HCT116 (cell line): ENCODE results near the gene SLC37A3. TPM values are rescaled to one million over a fixed set of nuclear protein-coding genes. Genes with fewer than 3 reads are reported as not detected.

Source experiments
- ATAC-seq: fragments of 200-7000 bp; cut with Tn5 transposase; 2 replicates; pipeline ENCODE4 v1.9.1; 2020; ENCODE audit warnings: mild to moderate bottlenecking, moderate library complexity
- BruUV-seq: library from RNA; stranded (reverse); fragments of 400-500 nt; replicated peaks from 2 replicates; lab custom pipeline; 2021; lab: Mats Ljungman, UMichigan
- CTCF ChIA-PET: fragments of 300-600 bp; sonication (Branson Sonifier 250); formaldehyde crosslinking; loops from one replicate; lab custom pipeline; 2021; ENCODE audit warnings: antibody characterized with exemption; lab: Charles Lee
- POLR2A ChIA-PET: fragments of 300-600, 350-600 bp; sonication (Branson Sonifier 250); formaldehyde crosslinking; loops from one replicate; lab custom pipeline; 2021; ENCODE audit warnings: antibody characterized with exemption; lab: Charles Lee
- RAD21 ChIA-PET, 2 experiments: fragments of 300-600 bp; sonication (Branson Sonifier 250); formaldehyde crosslinking; loops; one replicate each; lab custom pipeline; 2023; ENCODE audit warnings: low total read pairs in 2 of 2; ENCODE audit not compliant: uncharacterized antibody in 2 of 2, unreplicated experiment in 2 of 2, low non-redundant PET in 1 of 2; lab: Charles Lee
- DNase-seq: peaks from one replicate; pipeline ENCODE4 v3.0.0-alpha.2; 2010; ENCODE audit warnings: low read depth, low spot score
- H2AFZ ChIP-seq: fragments of 200-600 bp; shearing (Covaris generic), sonication (generic); 2 replicates; pipeline ENCODE4 v1.6.1; 2017; ENCODE audit warnings: low read depth, mixed run types, mixed read lengths, antibody characterized with exemption, low read length; ENCODE audit not compliant: poor library complexity, severe bottlenecking
- H3K27ac ChIP-seq: 2 replicates; pipeline ENCODE4 v1.5.1; 2012; ENCODE audit warnings: low read depth, low read length
- H3K27me3 ChIP-seq: fragments of 200-600 bp; sonication (generic); 2 replicates; pipeline ENCODE4 v1.6.1; 2016; ENCODE audit warnings: mixed run types, low read length, mixed read lengths; ENCODE audit not compliant: insufficient read depth
- H3K36me3 ChIP-seq, 2 experiments: fragments of 200-500 bp in 1 of 2; fragments of 200-600 bp in 1 of 2; sonication (Bioruptor generic) in 1 of 2; sonication (generic) in 1 of 2; 2 replicates each; pipeline versions ENCODE4 v1.5.1 to v1.6.1; 2014 to 2016; ENCODE audit warnings: low read length in 2 of 2, inconsistent platforms in 1 of 2, mixed read lengths in 1 of 2, mixed run types in 1 of 2; ENCODE audit not compliant: insufficient read depth in 2 of 2, control insufficient read depth in 1 of 2
- H3K4me1 ChIP-seq, 2 experiments: fragments of 200-600 bp in 1 of 2; sonication (generic) in 1 of 2; 2 replicates each; pipeline versions ENCODE4 v1.5.1 to v1.6.1; 2012 to 2017; ENCODE audit warnings: low read length in 2 of 2, inconsistent platforms in 1 of 2, mild to moderate bottlenecking in 1 of 2, mixed read lengths in 1 of 2, mixed run types in 1 of 2, moderate library complexity in 1 of 2; ENCODE audit not compliant: insufficient read depth in 2 of 2, control insufficient read depth in 1 of 2
- H3K4me2 ChIP-seq: fragments of 200-600 bp; sonication (generic); 2 replicates; pipeline ENCODE4 v1.6.1; 2017; ENCODE audit warnings: mixed run types, low read length, mixed read lengths
- H3K4me3 ChIP-seq, 2 experiments: fragments of 200-600 bp in 1 of 2; sonication (generic) in 1 of 2; replicated peaks in 1 of 2; 2 replicates each; pipeline ENCODE4 v1.5.1; 2011 to 2016; ENCODE audit warnings: low read length in 2 of 2, control low read depth in 1 of 2, low read depth in 1 of 2, mild to moderate bottlenecking in 1 of 2, mixed read lengths in 1 of 2, mixed run types in 1 of 2
- H3K79me2 ChIP-seq: fragments of 200-600 bp; sonication (generic); 2 replicates; pipeline ENCODE4 v1.6.1; 2017; ENCODE audit warnings: mild to moderate bottlenecking, mixed run types, low read length, moderate library complexity, mixed read lengths; ENCODE audit not compliant: insufficient read depth
- H3K9ac ChIP-seq: fragments of 200-600 bp; sonication (generic); 2 replicates; pipeline ENCODE4 v1.6.1; 2016; ENCODE audit warnings: low read length, mixed read lengths
- H3K9me2 ChIP-seq: fragments of 200-600 bp; sonication (generic), shearing (Covaris generic); 2 replicates; pipeline ENCODE4 v1.6.1; 2017; ENCODE audit warnings: mixed run types, mild to moderate bottlenecking, moderate library complexity; ENCODE audit not compliant: insufficient read depth
- H3K9me3 ChIP-seq, 2 experiments: fragments of 200-500 bp in 1 of 2; fragments of 200-600 bp in 1 of 2; sonication (Bioruptor generic) in 1 of 2; sonication (generic) in 1 of 2; 2 replicates each; pipeline ENCODE4 v1.6.1; 2014 to 2017; ENCODE audit warnings: low read length in 2 of 2, mixed read lengths in 2 of 2, inconsistent platforms in 1 of 2, low read depth in 1 of 2, mild to moderate bottlenecking in 1 of 2, mixed run types in 1 of 2, moderate library complexity in 1 of 2; ENCODE audit not compliant: control insufficient read depth in 1 of 2, insufficient read depth in 1 of 2
- H4K20me1 ChIP-seq: fragments of 200-600 bp; sonication (generic), shearing (Covaris generic); 2 replicates; pipeline ENCODE4 v1.6.1; 2017; ENCODE audit warnings: mixed run types, mild to moderate bottlenecking, moderate library complexity; ENCODE audit not compliant: insufficient read depth
- CBX3 ChIP-seq: IDR thresholded peaks from 2 replicates; pipeline ENCODE4 v1.6.1; 2012; ENCODE audit warnings: low read depth
- CTCF ChIP-seq, 3 experiments: fragments of 200-600 bp in 1 of 3; sonication (generic) in 1 of 3; IDR thresholded peaks in 2 of 3; conservative IDR thresholded peaks in 1 of 3; 2 replicates each; pipeline ENCODE4 v1.5.1; 2012 to 2017; ENCODE audit warnings: low read depth in 2 of 3, low read length in 2 of 3, antibody characterized with exemption in 1 of 3, borderline replicate concordance in 1 of 3, control low read depth in 1 of 3, mild to moderate bottlenecking in 1 of 3, mixed read lengths in 1 of 3, mixed run types in 1 of 3, moderate library complexity in 1 of 3; ENCODE audit not compliant: insufficient read depth in 1 of 3
- EZH2 ChIP-seq: fragments of 200-600 bp; sonication (generic); IDR thresholded peaks from 2 replicates; pipeline ENCODE4 v1.6.1; 2017; ENCODE audit warnings: antibody characterized with exemption, mixed run types
- EZH2phosphoT487 ChIP-seq: fragments of 200-600 bp; IDR thresholded peaks from 2 replicates; pipeline ENCODE4 v1.6.1; 2018; ENCODE audit warnings: antibody characterized with exemption, borderline replicate concordance
- FOSL1 ChIP-seq: IDR thresholded peaks from 2 replicates; pipeline ENCODE4 v1.6.1; 2012; ENCODE audit warnings: low read depth
- MAX ChIP-seq: IDR thresholded peaks from 2 replicates; pipeline ENCODE4 v1.6.1; 2012
- POLR2AphosphoS5 ChIP-seq: IDR thresholded peaks from 2 replicates; pipeline ENCODE4 v1.6.1; 2011; ENCODE audit warnings: mild to moderate bottlenecking, low read depth, low read length, moderate library complexity
- TCF7L2 ChIP-seq: IDR thresholded peaks from 2 replicates; pipeline ENCODE4 v1.7.0; 2011; ENCODE audit warnings: borderline replicate concordance, inconsistent platforms; ENCODE audit not compliant: insufficient read depth, insufficient read length; ENCODE audit errors: extremely low read depth
- YY1 ChIP-seq: IDR thresholded peaks from 2 replicates; pipeline ENCODE4 v1.6.1; 2011; ENCODE audit warnings: low read length, low read depth, moderate library complexity, mild to moderate bottlenecking; ENCODE audit not compliant: insufficient replicate concordance; ENCODE audit errors: extremely low read depth
- intact Hi-C: fragments of 100-400 bp; cut with micrococcal nuclease; formaldehyde crosslinking; loops from 2 replicates; pipeline ENCODE4 v1.10.0; 2022
- total RNA-seq: library from RNA; stranded (reverse); gene quantifications from one replicate; pipeline ENCODE4 v1.2.1, GENCODE V29; 2021; ENCODE audit not compliant: unreplicated experiment

The SLC37A3 gene
- total RNA-seq, 1 experiment from 2014 or later = 41.8 TPM

GRCh38 chr7:140298213-140298612 lies 100.1 kb downstream of the SLC37A3 start:
- CTCF ChIA-PET = interaction anchor here (0.5 kb wide), 1 partner anchor 196 kb away, joined by 3 read pairs; no protein-coding TSS in a partner anchor
- H3K9me3 ChIP-seq = no peaks in the 10 kb centered on the region
- no peaks in the 10 kb centered on the region for H3K27me3 ChIP-seq
- RAD21 ChIA-PET = no interaction called here
- H3K4me2 ChIP-seq = no peak overlapping the region
- no peak overlapping the region for H3K4me3 ChIP-seq
- no TSS peak for BruUV-seq
- no peak overlapping the region for H3K9ac ChIP-seq
- POLR2A ChIA-PET = no interaction called here
- ATAC-seq (no peak), DNase-seq (no peak)
- intact Hi-C loops = no loop called here
- no peaks in the 10 kb centered on the region for H3K79me2 ChIP-seq
- no peaks in the 10 kb centered on the region for H4K20me1 ChIP-seq
- H3K4me1 ChIP-seq = no peaks in the 10 kb centered on the region
- H3K27ac ChIP-seq = no peak overlapping the region
- no peaks in the 10 kb centered on the region for H3K9me2 ChIP-seq
- no peaks in the 10 kb centered on the region for H3K36me3 ChIP-seq
- no peak for TF ChIP-seq TCF7L2
- no peak for TF ChIP-seq CBX3
- TF ChIP-seq FOSL1 = no peak
- TF ChIP-seq EZH2 = no peak
- no peak for TF ChIP-seq POLR2AphosphoS5
- TF ChIP-seq MAX = no peak
- TF ChIP-seq YY1 = no peak
- no peak for TF ChIP-seq EZH2phosphoT487
- no peak for TF ChIP-seq CTCF (IDR thresholded peaks at IDR 0.05 in 2 of 3, conservative IDR thresholded peaks at IDR 0.05 in 1 of 3; ENCODE audit: borderline replicate concordance in 1 of 3, insufficient read depth in 1 of 3, low read depth in 2 of 3, low read length in 2 of 3)
- H2AFZ ChIP-seq = no peak overlapping the region
